ENCODE data around the gene CPB1.

CPB1 gene

GRCh38 chr3:148866261-148866660 lies 38.6 kb downstream of the CPB1 start:
- H3K27ac ChIP-seq, result no peak overlapping the region
- TF ChIP-seq ZFX (IDR thresholded peaks at IDR 0.05; ENCODE audit: borderline replicate concordance) (no peak), CTCF (IDR thresholded peaks at IDR 0.05) (no peak)

- TF ChIP-seq ZFX (IDR thresholded peaks at IDR 0.05; ENCODE audit: borderline replicate concordance) (no peak), CTCF (IDR thresholded peaks at IDR 0.05) (no peak)
- no peak overlapping the region for H3K27ac ChIP-seq
Observed at GRCh38 chr3:148873270-148873927, 45.8 kb downstream of the CPB1 start.

- H3K27ac ChIP-seq, result no peak overlapping the region
- TF ChIP-seq CTCF (IDR thresholded peaks at IDR 0.05) (no peak), ZFX (IDR thresholded peaks at IDR 0.05; ENCODE audit: borderline replicate concordance) (no peak)
Observed at GRCh38 chr3:148873977-148874376, 46.4 kb downstream of the CPB1 start.

GRCh38 chr3:148878095-148878494 lies 50.5 kb downstream of the CPB1 start:
- TF ChIP-seq ZFX (IDR thresholded peaks at IDR 0.05; ENCODE audit: borderline replicate concordance) (no peak), CTCF (IDR thresholded peaks at IDR 0.05) (no peak)
- H3K27ac ChIP-seq, result no peak overlapping the region

- TF ChIP-seq ZFX (IDR thresholded peaks at IDR 0.05; ENCODE audit: borderline replicate concordance) (no peak), CTCF (IDR thresholded peaks at IDR 0.05) (no peak)
Observed at GRCh38 chr3:148879256-148879655, 51.6 kb downstream of the CPB1 start.

GRCh38 chr3:148880681-148881080 lies 53.1 kb downstream of the CPB1 start:
- no peak overlapping the region for H3K27ac ChIP-seq
- TF ChIP-seq ZFX (IDR thresholded peaks at IDR 0.05; ENCODE audit: borderline replicate concordance), result no peak
- TF ChIP-seq CTCF (IDR thresholded peaks at IDR 0.05), result peak; percentile 40; the same call in 1 of the 2 replicates

More at GRCh38 chr3:148879256-148879655, 51.6 kb downstream of the CPB1 start:
- H3K27ac ChIP-seq, result no peak overlapping the region

GRCh38 chr3:148881286-148881685 lies 53.7 kb downstream of the CPB1 start:
- H3K27ac ChIP-seq, result no peak overlapping the region
- no peak for TF ChIP-seq ZFX (IDR thresholded peaks at IDR 0.05; ENCODE audit: borderline replicate concordance)
- no peak for TF ChIP-seq CTCF (IDR thresholded peaks at IDR 0.05)
